Globus pallidus (tissue), 1 donor: ENCODE measurements around the gene NPIPA5.
"Not testable (repeated sequence)": the region's sequence is repeated elsewhere in the genome, so short reads cannot be mapped to it uniquely, and the experiment has no call there.

ENCODE experiments used
- DNase-seq: peaks from one replicate; pipeline ENCODE4 v3.0.0-alpha.2; 2015; ENCODE audit warnings: low spot score

NPIPA5 gene

GRCh38 chr16:15389916-15390315, 11.8 kb upstream of the NPIPA5 start:
- not testable (repeated sequence) for DNase-seq

GRCh38 chr16:15388060-15388459, 10.0 kb upstream of the NPIPA5 start:
- DNase-seq = not testable (repeated sequence)

- not testable (repeated sequence) for DNase-seq
Measured at GRCh38 chr16:15382810-15383209, 4.7 kb upstream of the NPIPA5 start.

- not testable (repeated sequence) for DNase-seq
Measured at GRCh38 chr16:15357495-15357894, 20.6 kb downstream of the NPIPA5 start.

GRCh38 chr16:15354846-15355245, 23.2 kb downstream of the NPIPA5 start:
- DNase-seq = not testable (repeated sequence)

- not testable (repeated sequence) for DNase-seq
Measured at GRCh38 chr16:15352852-15353251, 25.2 kb downstream of the NPIPA5 start.

- not testable (repeated sequence) for DNase-seq
Measured at GRCh38 chr16:15351745-15352144, 26.3 kb downstream of the NPIPA5 start.

GRCh38 chr16:15351251-15351650, 26.8 kb downstream of the NPIPA5 start:
- not testable (repeated sequence) for DNase-seq

GRCh38 chr16:15348721-15349120, 29.4 kb downstream of the NPIPA5 start:
- DNase-seq = not testable (repeated sequence)

GRCh38 chr16:15342337-15342736, 35.8 kb downstream of the NPIPA5 start:
- not testable (repeated sequence) for DNase-seq

- DNase-seq = not testable (repeated sequence)
Measured at GRCh38 chr16:15338986-15339385, 39.1 kb downstream of the NPIPA5 start.

GRCh38 chr16:15337974-15338605, 40.0 kb downstream of the NPIPA5 start:
- not testable (repeated sequence) for DNase-seq

- not testable (repeated sequence) for DNase-seq
Measured at GRCh38 chr16:15335609-15336008, 42.5 kb downstream of the NPIPA5 start.

- not testable (repeated sequence) for DNase-seq
Measured at GRCh38 chr16:15333969-15334368, 44.1 kb downstream of the NPIPA5 start.

- DNase-seq = not testable (repeated sequence)
Measured at GRCh38 chr16:15330978-15331377, 47.1 kb downstream of the NPIPA5 start.

- not testable (repeated sequence) for DNase-seq
Measured at GRCh38 chr16:15324954-15325353, 53.1 kb downstream of the NPIPA5 start.

- DNase-seq = not testable (repeated sequence)
Measured at GRCh38 chr16:15323373-15323772, 54.7 kb downstream of the NPIPA5 start.

GRCh38 chr16:15321221-15321620, 56.9 kb downstream of the NPIPA5 start:
- not testable (repeated sequence) for DNase-seq

- not testable (repeated sequence) for DNase-seq
Measured at GRCh38 chr16:15314562-15314961, 63.5 kb downstream of the NPIPA5 start.
